HG03280 (cell line): Measurements from ENCODE around the gene STXBP6.
A peak's percentile ranks its signal among the peaks of the same experiment; 100 is the strongest.

Experiments
- ATAC-seq: cut with Tn5 transposase; IDR thresholded peaks from one replicate; pipeline ENCODE4 v1.9.1; 2021; ENCODE audit warnings: mild to moderate bottlenecking, moderate library complexity; ENCODE audit not compliant: unreplicated experiment

Gene STXBP6

DNA sequence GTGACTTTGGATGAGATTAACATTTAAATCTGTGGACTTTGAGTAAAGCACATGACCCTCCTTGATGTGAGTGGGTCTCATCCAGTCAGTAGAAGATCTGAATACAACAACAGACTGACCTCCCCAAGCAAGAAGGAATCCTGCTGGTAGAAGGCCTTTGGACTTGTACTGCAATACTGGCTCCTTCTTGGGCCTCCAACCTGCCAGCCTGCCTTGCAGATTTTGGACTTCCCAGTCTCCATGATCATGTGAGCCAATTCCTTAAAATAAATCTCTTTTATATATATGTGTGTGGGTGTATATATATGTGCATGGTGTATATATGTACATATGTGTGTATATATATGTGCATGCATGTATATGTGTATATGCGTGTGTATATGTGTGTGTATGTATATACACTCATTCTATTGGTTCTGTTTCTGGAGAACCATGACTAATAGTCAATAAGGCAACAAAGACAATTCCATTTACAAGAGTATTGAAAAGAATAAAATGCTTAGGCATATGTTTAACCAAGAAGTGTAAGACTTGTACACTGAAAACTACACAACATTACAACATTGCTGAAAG lies 183.8 kb downstream of the STXBP6 start:
- no peak for ATAC-seq

DNA sequence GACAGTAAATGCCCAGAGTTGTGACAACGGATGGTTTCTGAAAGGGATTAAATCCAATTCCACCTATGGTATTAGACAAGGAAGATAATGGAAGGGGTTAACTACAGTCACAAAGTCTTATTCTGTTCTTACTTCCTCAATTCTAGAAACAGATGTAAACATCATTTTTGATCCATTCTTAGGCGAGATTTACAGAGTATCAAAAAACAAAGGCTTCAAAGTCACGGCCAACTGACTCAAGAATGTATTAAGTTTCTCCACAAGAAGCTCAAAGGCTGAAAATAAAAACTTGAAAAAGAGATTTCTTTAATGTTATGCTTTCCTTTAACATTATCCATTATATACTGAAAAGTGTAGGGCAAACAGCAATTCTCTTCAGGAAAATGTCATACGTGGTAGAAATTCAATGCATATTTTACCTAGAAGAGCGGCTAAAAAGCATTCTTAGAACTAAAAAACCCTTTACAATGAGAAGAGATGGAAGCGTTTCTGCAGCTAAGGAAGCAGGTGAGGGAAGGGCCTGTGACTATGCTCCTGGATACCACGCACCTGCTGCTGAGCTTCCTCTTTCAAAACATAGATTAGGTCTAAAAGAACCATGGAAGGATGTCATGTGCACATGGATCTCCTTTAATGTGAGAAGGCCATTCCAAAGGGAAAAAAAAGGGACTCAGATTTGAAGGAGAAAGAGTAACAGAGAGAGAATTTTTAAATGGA lies 185.8 kb downstream of the STXBP6 start:
- ATAC-seq, result no peak

DNA sequence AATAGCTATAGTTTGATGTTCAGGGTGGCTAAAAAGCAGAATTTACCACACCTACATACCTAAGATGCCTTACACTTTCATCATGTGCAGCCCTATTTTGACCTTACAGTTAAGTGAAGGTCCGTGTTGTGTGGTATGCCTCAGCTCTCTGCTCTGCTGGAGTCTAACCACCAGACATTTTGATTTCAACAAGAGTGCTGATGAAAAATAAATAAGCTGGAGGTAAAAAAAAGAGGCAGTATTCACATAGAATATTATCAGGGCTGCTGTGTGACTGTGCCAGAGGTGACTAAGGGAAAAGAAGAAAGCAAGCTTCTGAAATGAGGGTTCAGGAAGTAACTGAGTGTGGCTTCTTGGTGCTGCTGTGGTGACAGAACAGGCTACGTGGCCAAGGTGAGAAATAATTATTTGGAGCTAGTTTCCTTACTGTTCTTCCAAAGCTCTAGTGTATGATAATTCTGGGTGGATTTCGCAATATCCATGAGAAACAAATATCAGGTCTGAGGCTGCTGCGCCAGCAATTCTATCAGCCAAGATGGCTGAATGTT lies 188.8 kb downstream of the STXBP6 start:
- no peak for ATAC-seq

DNA sequence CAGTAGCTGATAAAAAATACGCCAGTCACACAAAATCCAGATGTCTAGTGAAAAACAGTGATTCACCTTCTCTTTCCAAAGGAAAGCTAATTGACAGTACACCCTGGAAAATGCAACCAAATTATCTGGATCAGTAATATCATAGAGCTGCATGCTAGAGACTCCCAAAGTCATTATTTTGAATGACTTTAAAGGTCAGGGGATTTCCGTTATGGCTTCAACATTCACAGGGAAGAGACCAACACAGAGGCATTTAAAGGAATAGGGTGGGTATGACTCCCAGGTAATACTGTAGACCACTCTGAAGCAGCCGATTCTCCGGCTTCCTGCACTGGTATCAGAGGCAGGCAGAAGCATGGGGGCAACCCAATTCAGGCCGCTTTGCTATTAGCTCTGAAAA lies 190.4 kb downstream of the STXBP6 start:
- no peak for ATAC-seq

DNA sequence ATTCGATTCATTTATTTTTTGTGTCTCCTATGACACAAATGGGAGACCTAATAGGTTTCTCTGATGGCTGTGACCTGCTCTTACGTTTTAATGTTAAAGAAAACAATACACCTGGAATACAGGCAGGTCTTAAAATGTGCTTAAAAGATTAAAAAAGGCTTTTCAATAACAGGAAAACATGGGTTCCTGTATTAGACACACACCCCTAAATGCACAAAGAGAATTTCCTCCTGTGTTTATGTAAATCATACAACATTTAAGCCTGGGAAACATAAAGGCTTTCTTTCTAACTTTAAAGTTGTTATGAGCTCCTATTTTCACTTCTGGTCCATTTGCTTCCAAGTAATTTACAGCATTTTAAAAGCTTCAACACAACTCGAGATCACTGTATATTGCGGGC lies 191.3 kb downstream of the STXBP6 start:
- ATAC-seq, result no peak

DNA sequence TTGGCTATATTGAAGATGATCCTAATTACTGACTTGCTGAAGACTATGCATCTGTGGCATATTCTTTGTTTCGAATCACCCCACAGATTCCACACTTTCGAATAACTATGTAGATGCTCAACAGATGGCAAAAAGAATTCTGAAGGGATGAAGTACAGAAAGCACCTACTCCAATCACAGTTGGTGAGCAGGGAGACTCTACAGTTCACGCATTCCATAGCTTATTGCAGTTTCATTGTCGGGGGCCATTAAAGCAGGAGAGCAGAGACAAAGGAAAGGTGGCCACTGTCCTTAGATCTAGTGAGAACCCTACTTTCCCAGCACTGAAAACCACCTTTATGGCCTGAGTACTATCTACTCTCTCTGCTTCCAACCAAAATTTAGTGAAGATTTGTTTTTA lies 191.9 kb downstream of the STXBP6 start:
- ATAC-seq, result no peak

DNA sequence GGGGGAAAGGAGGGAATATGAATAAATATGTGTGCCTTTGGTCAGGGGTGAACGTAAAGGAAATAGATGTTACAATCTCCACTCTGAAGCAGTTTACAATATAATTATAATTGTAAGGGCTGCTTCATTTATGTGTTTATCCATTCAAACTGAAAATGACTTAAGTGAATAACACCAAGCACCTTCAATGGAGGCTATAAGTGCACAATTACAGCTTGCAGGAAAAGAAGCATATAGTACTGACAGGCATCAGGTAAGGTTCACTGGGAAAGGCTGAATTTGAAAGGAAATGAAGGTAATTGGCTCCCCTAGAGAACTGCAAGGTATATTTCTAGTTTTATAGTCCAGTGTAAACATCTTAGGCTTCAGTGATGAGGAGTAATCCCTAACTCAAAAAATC lies 192.7 kb downstream of the STXBP6 start:
- ATAC-seq, result no peak

DNA sequence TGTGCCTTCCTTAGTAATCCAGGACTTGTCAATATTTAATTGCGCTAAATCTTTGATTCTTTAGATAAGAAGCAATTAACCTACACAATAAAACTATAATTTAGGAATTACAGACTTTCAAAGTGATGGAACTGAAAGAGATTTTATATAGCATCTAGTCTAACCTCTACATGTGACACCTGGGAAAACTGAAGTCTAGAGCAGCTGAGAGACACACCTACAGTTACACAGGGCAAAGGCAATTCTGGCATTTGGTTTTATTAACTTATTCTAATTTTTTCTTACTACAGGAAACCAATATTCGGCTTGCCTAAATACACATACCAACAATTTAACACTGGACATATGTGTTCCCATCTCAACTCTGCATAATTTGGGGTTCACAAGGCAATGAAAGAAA lies 196.5 kb downstream of the STXBP6 start:
- ATAC-seq, result no peak

DNA sequence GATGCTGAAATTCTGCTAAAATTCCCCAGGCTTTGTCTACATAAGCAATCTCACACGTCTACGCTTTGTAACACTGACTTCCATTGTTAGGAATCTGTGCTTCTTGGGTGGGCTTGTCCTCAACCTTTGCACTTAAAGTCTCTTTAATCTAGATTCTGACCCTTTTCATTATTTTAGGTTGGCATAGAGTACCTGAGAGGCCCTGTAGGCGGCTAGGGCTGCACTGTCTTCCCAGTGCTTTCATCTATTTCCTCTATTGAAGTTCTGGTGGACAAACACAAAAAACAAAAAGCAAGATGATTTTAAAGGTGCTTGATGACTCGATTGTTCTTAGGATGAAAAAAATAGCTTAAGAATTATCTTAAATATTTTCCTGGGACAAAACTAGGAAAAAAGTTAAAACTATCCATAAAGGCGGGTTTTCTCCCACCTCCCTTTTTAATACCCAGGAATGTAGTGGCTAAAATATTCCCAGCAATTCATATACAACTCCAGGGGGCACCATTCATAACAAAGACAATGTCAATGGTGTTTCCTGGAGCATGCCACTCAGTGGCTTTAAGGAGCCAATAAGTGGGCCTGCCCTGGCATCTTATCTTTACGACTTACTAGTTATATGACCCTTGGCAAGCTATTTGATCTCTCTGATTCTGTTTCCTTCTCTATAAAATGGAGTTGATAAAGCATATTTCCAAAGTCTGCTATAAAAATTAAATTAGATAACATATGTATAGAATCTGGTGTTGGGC lies 197.5 kb downstream of the STXBP6 start:
- ATAC-seq, result no peak

DNA sequence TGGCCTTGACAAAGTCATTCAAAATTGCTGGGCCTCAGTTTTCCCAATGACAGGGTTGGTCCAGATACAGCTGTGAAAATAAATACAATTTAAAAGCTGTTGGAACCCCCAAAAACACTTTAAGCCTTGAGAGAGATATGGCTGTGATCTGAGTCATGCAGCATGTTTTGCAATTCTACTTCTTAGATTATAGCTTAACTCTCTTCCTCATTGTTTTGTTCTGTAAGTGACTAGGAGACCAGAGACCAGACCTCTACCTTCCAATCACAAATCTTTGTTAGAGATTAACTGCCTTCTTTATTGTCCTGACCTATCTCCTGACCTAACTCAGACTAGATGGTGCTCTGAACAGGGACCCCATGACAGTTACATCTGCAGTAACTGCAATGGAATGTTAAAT lies 198.1 kb downstream of the STXBP6 start:
- no peak for ATAC-seq

DNA sequence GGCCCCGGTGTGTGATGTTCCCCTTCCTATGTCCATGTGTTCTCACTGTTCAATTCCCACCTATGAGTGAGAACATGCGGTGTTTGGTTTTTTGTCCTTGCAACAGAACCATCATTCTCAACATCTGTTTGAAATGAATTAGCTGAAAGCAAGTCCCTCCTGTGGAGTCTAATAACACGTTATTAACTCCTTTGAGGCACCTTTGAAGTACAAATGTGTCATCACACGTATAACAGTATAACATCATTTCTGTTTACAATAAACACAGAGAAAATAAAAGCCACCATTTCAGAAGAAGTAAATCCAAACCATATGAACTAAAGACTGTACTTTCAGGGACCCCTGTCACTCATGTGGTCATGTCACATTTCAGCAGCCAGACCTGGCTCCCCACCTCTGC lies 198.5 kb downstream of the STXBP6 start:
- ATAC-seq, result no peak

DNA sequence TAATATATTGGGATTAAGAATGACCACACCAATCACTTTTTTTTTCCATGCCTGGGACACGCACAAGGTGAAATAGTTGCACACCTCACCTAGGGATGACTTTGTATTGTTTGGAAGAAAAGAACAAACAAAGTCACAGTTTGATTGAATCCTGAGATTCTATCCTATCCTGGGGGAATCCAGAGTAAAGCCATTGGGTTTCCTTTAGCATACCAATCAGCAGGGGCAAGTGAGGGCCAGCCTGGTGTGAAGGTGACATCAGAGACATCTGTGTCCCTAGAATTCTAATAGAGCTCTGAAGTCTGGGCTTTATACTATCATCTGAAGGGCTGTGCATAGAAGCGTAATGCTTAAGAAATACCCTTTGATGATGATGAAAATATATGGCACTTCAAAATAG lies 199.9 kb downstream of the STXBP6 start:
- ATAC-seq, result no peak

DNA sequence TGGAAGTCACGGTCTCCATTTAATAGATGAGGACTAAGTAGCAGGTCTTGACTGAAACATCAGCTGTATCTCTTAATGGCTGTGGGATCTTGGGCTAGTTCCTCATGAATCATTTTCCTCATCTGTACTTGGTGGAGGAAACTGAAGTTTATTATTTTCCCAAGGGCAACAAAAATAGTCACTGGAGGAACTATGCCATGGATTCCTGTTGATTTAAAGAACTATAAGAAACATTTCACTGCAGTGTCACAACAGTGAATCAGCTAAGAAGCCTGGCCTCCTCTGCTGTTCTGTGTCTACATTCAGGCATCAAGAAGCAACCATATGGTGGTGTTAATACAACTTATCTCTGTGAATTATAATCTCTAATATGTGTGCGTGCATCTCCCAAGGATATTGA lies 200.5 kb downstream of the STXBP6 start:
- no peak for ATAC-seq

DNA sequence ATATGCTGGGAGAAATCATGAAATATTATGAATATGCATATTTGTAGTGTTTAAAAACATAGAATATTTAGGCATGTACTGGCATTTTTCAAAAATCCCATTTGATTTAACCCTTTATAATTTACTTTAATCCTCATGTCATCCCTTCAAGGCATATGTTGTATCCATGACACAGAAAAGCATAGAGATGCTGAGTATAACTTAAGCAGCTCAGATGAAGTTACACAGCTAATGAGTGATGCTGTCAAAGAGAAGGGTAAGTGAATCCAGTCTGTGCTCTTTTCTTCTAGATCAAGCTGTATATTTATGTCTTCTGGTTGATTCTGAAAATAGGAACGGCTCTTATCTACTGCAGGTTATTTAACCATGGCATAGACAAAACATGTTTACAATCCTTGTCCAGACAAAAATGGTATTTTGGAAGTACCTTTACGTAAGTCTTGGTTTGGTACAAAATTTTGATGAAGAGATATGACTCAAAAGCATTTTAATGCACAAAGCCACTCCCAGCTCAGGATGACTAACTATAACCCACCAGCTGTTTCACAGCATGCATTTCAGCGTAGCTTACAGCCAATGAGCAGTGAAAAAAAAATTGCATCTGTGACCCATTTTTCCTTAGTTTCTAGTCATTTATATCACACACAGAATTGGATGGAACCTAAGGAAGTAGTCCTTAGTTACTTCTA lies 201.7 kb downstream of the STXBP6 start:
- ATAC-seq, result no peak

DNA sequence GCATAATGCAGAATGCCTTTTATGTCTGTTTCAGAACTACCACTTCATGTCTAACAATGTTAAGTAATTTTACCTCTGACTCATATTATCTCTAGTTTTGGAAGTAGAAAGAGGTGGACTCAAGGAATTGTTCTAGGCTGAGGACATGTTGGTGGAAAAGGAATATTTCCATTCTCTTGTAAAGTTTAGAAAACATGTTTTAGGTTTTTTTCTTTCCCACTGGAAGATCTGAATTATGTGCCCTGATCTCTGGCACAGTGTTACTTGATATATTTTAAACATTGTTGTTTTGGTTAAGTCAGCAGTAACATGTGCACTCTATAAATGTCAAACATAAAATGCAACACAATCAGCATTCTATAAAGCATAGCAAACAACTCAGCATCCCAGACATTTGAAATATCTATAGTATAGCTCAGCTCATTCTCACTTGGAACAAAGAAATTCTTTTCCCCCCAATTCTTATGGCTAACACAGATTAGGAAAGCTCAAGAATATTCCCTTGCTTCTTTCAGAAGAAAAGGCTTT lies 202.3 kb downstream of the STXBP6 start:
- ATAC-seq, result no peak

DNA sequence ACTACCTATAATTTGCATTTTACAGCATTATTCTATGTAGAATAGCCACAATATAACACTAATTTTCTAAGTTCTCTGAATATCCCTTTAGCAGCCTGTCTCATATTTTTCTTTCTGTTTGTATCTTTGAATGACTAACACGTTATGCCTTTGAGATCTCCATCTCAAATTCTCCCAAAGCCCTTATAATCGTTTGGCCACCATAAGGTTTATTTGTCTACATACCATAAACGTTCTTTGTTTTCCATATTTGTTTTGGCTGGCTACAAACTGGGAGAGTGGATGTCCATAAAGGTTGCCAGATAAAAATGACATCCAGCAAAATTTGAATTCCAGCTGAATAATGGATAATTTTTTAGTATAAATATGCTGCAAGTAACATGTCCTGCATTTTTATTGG lies 203.7 kb downstream of the STXBP6 start:
- ATAC-seq, result no peak

DNA sequence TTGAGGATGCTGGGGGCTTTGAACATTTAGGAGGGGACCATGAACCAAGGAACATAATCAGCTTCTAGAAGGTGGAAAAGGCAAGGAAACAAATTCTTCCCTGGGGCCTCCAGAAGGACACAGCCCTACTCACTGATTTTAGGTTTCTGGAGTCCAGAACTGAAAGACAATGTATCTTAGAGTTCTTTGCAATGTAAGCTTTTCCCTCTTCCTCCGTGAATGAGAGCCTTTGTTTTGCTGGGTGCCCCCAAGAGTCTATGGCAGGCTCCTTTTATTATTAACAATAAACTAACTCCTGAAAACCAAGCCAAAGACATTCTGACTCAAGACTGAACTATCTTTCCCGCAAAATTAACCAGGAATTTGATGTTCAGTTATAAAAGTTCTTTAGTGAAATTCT lies 204.1 kb downstream of the STXBP6 start:
- ATAC-seq, result no peak

DNA sequence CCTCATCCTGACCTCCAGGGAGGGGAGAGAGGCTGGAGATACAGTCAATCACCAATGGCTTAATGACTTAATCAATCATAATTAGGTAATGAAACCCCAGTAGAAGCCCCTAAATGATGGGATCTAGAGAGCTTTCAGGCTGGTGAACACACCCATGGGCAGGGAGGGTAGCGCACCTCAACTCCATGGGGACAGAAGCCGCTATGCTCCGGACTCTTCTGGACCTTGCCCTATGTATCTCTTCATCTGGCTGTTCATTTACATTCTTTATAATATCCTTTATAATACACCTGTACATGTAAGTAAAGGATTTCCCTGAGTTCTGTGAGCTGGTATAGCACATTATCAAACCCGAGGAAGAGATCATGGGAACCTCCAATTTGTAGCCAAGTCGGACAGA lies 205.9 kb downstream of the STXBP6 start:
- no peak for ATAC-seq

DNA sequence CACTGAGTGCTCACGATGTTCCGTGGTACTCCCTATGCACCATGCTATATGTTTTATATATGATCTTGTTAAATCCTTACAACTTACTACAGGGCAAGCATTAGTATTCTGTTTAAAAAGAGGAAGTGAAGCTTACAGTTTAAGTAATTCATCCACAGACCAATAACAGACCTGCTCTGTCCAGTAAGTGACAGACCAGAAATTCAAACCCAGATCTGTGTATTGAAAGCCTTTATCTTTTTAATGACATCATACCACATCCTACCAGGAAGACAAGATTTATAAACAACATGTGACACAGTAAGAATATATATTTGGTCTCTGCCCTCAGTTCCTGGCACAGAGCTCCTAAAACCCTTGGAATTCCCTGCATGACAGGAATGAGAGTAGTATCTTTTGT lies 206.5 kb downstream of the STXBP6 start:
- ATAC-seq, result peak; percentile 74

DNA sequence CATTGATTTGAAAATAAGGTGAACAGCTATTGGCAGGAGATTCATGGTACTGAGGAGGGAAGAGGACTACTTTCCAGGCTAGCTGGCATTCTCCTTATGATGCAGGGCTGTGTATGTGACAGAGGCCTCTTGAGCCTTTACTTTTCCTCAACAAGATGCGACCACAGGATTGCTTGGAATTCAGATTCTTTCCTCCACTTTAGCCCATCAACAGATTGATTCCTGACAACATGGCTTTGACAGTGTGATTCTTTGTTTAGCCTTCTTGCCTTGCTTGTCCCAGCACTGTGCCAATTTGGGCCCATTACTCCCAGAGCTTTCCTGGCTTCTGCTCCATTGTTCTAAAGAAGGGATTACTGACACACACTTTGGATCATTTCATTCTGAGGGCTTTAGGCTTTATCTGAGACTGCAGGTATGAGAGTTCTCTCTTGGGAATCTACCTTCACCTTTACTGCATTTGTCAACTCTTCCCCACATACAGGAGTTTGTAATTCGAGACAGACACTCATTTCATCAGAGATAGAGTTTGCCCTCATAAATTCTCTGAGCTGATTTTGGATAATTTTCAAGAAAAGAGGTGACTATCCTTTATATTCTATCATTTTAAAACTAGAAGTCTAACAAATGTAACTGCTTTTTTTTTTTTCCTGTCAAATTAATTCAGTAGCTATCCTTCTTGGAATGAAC lies 209.6 kb downstream of the STXBP6 start:
- ATAC-seq, result no peak
